Measurements from ENCODE around the gene TBC1D22A. TPM values are rescaled to one million over a fixed set of nuclear protein-coding genes. Genes with fewer than 3 reads are reported as not detected.
"Not testable (repeated sequence)": the region's sequence is repeated elsewhere in the genome, so short reads cannot be mapped to it uniquely, and the experiment has no call there.

The TBC1D22A gene
- total RNA-seq, 4 donors from 2014 or later: 15.6 to 21.7 (median 20.5) TPM

DNA sequence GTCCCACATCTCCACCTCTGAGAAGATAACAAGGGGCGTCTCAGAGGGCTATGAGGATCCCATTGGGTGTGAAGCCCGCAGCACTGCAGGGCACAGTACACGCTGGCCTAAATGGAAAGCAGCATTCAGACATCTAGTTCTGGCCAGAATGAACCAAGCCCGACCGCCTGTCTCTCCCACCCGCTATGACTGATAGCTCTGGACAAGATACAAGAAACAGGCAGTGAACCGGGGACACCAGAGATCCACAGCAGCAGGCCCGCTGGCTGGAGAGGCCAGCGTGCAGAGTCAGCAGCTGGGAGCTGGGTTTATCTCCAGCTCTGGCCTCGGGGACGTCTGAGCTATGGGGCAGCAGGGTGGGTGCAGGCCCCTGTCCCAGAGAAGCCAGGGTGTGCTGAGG, 34.0 kb upstream of the TBC1D22A start:
- TF ChIP-seq POLR2A (IDR thresholded peaks at IDR 0.05): no peak
- TF ChIP-seq, protein P1, sequence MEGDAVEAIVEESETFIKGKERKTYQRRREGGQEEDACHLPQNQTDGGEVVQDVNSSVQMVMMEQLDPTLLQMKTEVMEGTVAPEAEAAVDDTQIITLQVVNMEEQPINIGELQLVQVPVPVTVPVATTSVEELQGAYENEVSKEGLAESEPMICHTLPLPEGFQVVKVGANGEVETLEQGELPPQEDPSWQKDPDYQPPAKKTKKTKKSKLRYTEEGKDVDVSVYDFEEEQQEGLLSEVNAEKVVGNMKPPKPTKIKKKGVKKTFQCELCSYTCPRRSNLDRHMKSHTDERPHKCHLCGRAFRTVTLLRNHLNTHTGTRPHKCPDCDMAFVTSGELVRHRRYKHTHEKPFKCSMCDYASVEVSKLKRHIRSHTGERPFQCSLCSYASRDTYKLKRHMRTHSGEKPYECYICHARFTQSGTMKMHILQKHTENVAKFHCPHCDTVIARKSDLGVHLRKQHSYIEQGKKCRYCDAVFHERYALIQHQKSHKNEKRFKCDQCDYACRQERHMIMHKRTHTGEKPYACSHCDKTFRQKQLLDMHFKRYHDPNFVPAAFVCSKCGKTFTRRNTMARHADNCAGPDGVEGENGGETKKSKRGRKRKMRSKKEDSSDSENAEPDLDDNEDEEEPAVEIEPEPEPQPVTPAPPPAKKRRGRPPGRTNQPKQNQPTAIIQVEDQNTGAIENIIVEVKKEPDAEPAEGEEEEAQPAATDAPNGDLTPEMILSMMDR (IDR thresholded peaks at IDR 0.05): no peak
- H3K36me3 ChIP-seq: peaks cover 0 to 50% (median 5%) of the 10 kb centered on the region in 3 donors
- intact Hi-C loops (cut with DNase I): no loop called here
- DNase-seq: no peak
- H3K27ac ChIP-seq: peak overlapping the region in 1 of 4 donors; percentile 78
- WGBS, 2 donors: 100% methylated on average over 1 of the region's 11 CpGs; no CpG with 5 or more reads in 1 of the 2 donors
- H3K4me3 ChIP-seq: no peak overlapping the region
- H3K9me3 ChIP-seq: no peaks in the 10 kb centered on the region
- peaks cover 24 to 96% (median 53%) of the 10 kb centered on the region in 3 donors for H3K4me1 ChIP-seq
- no peaks in the 10 kb centered on the region for H3K27me3 ChIP-seq

DNA sequence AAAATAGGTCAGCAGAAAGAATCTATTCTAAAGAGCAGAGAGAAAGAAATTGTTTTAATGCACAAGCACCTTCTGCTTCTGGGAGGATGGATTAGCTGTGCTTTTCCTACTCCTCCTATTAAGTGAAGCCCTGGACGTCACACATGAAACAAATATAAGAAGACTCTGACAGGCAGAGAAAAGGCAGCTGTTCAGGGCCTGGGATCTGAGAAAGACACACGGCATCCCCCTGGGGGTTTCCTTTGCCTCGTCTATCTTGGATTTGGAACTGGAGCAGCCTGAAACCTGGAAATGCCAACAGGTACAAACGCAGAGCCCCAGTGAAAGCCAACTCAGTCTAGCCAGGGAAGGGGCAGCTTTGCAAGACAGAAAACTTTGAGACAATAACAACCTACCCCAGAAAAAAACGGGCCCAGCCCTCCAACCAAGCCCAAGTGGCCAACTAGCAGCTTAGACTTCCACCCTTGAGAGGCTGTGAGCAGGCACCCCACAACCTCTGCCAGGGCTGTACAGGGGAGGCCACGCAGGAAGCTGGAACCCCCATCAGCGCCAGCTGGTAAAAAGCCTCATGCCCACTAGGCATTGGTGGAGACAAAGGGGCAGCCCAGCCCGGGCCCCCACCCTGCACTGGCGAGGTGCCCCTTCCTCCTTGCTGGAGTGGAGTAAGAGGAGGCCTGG, 31.7 kb upstream of the TBC1D22A start:
- Histone ChIP-seq H3K27me3 (no peaks in the 10 kb centered on the region), H3K27ac (peak overlapping the region; percentile 58 to 78 (median 68)), H3K4me3 (no peak overlapping the region), H3K9me3 (no peaks in the 10 kb centered on the region), H3K4me1 (peaks cover 42 to 99% (median 75%) of the 10 kb centered on the region in 3 donors), H3K36me3 (peaks cover 0 to 28% (median 5%) of the 10 kb centered on the region in 3 donors)
- DNase-seq: no peak
- 28 to 35% methylated on average over 5 of the region's 9 CpGs for WGBS, 2 donors
- TF ChIP-seq, protein P1 (IDR thresholded peaks at IDR 0.05): no peak
- TF ChIP-seq POLR2A (IDR thresholded peaks at IDR 0.05): no peak
- intact Hi-C loops (cut with DNase I): no loop called here

DNA sequence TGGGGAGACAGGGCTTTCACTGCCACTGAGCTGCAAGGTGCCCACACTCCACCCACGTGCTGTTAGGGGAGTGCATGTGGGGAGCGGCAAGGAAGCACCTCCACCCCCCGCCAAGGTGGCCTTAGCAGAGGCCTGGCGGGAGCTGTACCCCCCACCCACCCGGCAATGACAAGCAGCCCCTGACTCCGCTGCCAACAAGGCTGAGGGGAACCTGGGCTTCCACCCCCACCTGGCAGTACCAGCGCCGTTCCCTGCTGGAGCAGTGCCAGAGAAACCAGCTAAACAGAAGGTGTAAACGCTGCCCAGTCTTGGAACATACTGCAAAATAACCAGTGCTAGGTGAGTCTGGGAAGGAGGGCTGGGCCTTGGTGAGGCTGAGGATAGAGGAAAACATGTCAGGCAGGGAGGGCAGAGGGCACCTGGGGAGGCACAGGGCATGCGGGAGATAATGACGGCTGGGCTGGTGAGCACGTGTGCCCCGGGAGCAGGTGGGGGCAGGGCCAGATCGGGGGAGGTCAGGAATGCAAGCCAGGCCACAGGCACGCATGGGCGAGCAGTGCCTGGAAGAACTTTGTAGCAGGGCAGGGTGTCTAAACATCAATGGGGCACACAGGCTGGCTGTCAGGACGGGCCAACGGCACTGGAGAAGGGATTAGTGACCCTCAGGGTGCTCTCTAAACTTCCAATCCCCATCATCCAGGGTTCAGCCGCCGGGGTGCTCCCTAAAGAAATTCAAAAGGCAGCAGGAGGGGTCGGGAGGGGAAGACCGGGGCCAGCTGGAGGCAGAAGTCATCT, 31.0 kb upstream of the TBC1D22A start:
- peaks cover 0 to 28% (median 5%) of the 10 kb centered on the region in 3 donors for H3K36me3 ChIP-seq
- WGBS, 2 donors: 47 to 54% methylated on average over 13 of the region's 22 CpGs
- no peaks in the 10 kb centered on the region for H3K27me3 ChIP-seq
- peaks cover 44 to 99% (median 77%) of the 10 kb centered on the region in 3 donors for H3K4me1 ChIP-seq
- H3K4me3 ChIP-seq: no peak overlapping the region
- TF ChIP-seq, protein P1 (IDR thresholded peaks at IDR 0.05): no peak
- no peak for TF ChIP-seq POLR2A (IDR thresholded peaks at IDR 0.05)
- intact Hi-C loops (cut with DNase I): no loop called here
- no peaks in the 10 kb centered on the region for H3K9me3 ChIP-seq
- DNase-seq: no peak
- H3K27ac ChIP-seq: peak overlapping the region; percentile 58 to 78 (median 68)

DNA sequence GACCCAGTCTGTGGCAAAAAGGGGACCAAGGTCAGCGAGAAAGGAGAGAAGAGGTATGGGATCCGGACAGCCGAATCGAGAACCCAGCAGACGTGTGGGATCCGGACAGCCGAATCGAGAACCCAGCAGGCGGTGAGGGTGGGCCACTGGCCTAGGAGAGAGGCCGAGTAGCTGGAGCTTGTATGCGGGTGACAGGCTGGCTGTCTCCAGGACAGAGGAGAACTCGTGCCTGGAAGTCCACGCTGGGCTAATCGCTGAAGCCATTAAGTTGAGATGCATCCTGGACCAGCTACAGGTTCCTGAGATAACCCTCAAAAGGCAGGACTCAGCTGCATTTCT, 30.4 kb upstream of the TBC1D22A start:
- Histone ChIP-seq H3K4me3 (no peak overlapping the region), H3K36me3 (peaks cover 0 to 24% (median 5%) of the 10 kb centered on the region in 3 donors), H3K9me3 (no peaks in the 10 kb centered on the region), H3K27ac (peak overlapping the region; percentile 58 to 78 (median 68)), H3K4me1 (peaks cover 45 to 99% (median 79%) of the 10 kb centered on the region in 3 donors), H3K27me3 (no peaks in the 10 kb centered on the region)
- WGBS, 2 donors: 87 to 90% methylated on average over 14 of the region's 14 CpGs
- intact Hi-C loops (cut with DNase I): no loop called here
- TF ChIP-seq POLR2A (IDR thresholded peaks at IDR 0.05): no peak
- TF ChIP-seq, protein P1 (IDR thresholded peaks at IDR 0.05): no peak
- DNase-seq: no peak

DNA sequence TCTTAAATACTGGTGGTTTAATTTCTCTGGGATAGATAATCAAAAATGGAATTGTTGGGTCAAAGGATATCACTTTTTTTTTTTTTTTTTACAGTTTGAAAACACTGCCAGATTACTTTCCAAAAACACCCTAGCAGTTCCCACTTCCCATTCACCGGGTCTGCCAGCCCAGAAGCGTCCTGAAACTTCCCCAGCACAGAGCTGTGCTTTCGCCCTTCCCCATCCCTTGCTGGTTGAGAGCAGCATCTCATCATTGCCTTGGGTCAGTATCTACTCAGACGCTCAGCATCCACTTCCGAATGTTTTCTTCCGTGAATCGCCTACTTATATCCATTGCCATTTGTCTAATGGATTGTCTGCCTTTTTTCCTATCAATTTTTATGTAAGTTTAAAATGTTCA, 29.9 kb upstream of the TBC1D22A start:
- Histone ChIP-seq H3K4me1 (peaks cover 49 to 100% (median 79%) of the 10 kb centered on the region in 3 donors), H3K27me3 (no peaks in the 10 kb centered on the region), H3K9me3 (no peaks in the 10 kb centered on the region), H3K36me3 (peaks cover 0 to 21% (median 5%) of the 10 kb centered on the region in 3 donors), H3K27ac (peak overlapping the region in 1 of 4 donors; percentile 6), H3K4me3 (no peak overlapping the region)
- WGBS, 2 donors: 72 to 74% methylated on average over 7 of the region's 7 CpGs
- DNase-seq: no peak
- intact Hi-C loops (cut with DNase I): no loop called here
- TF ChIP-seq POLR2A (IDR thresholded peaks at IDR 0.05): no peak
- TF ChIP-seq, protein P1 (IDR thresholded peaks at IDR 0.05): no peak

DNA sequence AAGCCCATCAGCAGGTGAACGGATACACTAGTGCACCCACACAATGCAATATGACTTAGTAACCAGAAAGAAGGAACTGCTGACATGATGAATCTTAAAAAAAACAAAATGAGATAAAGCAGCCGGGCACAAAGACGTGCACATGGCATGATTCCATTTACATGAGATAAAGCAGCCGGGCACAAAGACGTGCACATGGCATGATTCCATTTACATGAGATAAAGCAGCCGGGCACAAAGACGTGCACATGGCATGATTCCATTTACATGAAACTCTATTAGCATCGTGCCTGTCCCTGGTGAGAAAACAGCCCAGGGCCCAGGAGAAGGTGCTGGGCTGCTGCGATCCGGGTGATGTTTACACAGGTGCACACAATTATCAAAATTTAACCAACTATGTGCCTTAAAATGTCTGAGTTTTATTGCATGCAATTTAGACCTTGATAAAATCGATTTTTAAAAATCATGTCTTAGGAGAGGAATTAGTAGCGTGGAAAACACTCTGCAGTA, 28.2 kb upstream of the TBC1D22A start:
- H3K4me1 ChIP-seq: peaks cover 57 to 93% (median 72%) of the 10 kb centered on the region in 3 donors
- H3K9me3 ChIP-seq; DNase-seq; intact Hi-C loops (cut with DNase I); H3K36me3 ChIP-seq; H3K27me3 ChIP-seq: not testable (repeated sequence)
- H3K4me3 ChIP-seq: peak overlapping the region in 1 of 4 donors; percentile 100
- peak overlapping the region in 3 of 4 donors; percentile 78 to 98 (median 81) for H3K27ac ChIP-seq
- 19 to 21% methylated on average over 12 of the region's 12 CpGs for WGBS, 2 donors
